ENCODE data around the gene ZG16.

The ZG16 gene

GRCh38 chr16:29811170-29811895 lies 33.3 kb downstream of the ZG16 start:
- DNase-seq, result peak; percentile 68

GRCh38 chr16:29811896-29812665 lies 34.0 kb downstream of the ZG16 start, which contains the start of gene PRRT2:
PRRT2 (plus strand) TSS chr16:29812193; CDS start chr16:29813055, 862 bp downstream.
- DNase-seq, result peak; percentile 52

GRCh38 chr16:29812754-29813643 lies 34.9 kb downstream of the ZG16 start:
- DNase-seq, result no peak

GRCh38 chr16:29813644-29814562 lies 35.8 kb downstream of the ZG16 start:
- no peak for DNase-seq

GRCh38 chr16:29814592-29814991 lies 36.5 kb downstream of the ZG16 start:
- DNase-seq, result no peak

- peak; percentile 55 for DNase-seq
Observed at GRCh38 chr16:29815032-29815721, 37.1 kb downstream of the ZG16 start.

- DNase-seq, result peak; percentile 97
Observed at GRCh38 chr16:29815793-29816693, 38.0 kb downstream of the ZG16 start, which contains the start of gene PAGR1. PAGR1 (plus strand) TSS chr16:29816152; CDS start chr16:29816526, 374 bp downstream.

GRCh38 chr16:29816694-29817441 lies 38.8 kb downstream of the ZG16 start:
- DNase-seq, result no peak

- no peak for DNase-seq
Observed at GRCh38 chr16:29818082-29818481, 40.0 kb downstream of the ZG16 start.

- no peak for DNase-seq
Observed at GRCh38 chr16:29819506-29819905, 41.5 kb downstream of the ZG16 start.

GRCh38 chr16:29820271-29820701 lies 42.2 kb downstream of the ZG16 start, which contains the start of gene MVP:
MVP (plus strand) TSS chr16:29820462; CDS start chr16:29830550, 10,088 bp downstream.
- no peak for DNase-seq

GRCh38 chr16:29820730-29821642 lies 42.9 kb downstream of the ZG16 start:
- DNase-seq, result no peak

GRCh38 chr16:29821643-29822115 lies 43.6 kb downstream of the ZG16 start:
- no peak for DNase-seq

GRCh38 chr16:29824589-29825144 lies 46.6 kb downstream of the ZG16 start:
- no peak for DNase-seq

- no peak for DNase-seq
Observed at GRCh38 chr16:29825145-29826044, 47.3 kb downstream of the ZG16 start.

GRCh38 chr16:29826342-29826695 lies 48.3 kb downstream of the ZG16 start:
- no peak for DNase-seq

GRCh38 chr16:29830774-29831173 lies 52.7 kb downstream of the ZG16 start:
- DNase-seq, result no peak

Data from activated CD8-positive, alpha-beta memory T cell treated with anti-CD3 and anti-CD28 coated beads, Interleukin-2, amount 50 U/mL, for 4 hours (primary cell).